GM23248 (cell line): ENCODE data around the gene ARHGEF10L. TPM values are rescaled to one million over a fixed set of nuclear protein-coding genes. Genes with fewer than 3 reads are reported as not detected.
A peak's percentile ranks its signal among the peaks of the same experiment; 100 is the strongest.

Experiments
- DNase-seq: peaks from one replicate; pipeline ENCODE4 v3.0.0-alpha.2; 2015
- H2AFZ ChIP-seq: fragments of 200-600 bp; sonication (generic); 2 replicates; pipeline ENCODE4 v1.6.1; 2016; ENCODE audit warnings: antibody characterized with exemption
- H3F3A ChIP-seq: fragments of 200-600 bp; sonication (generic); 2 replicates; pipeline ENCODE4 v1.6.1; 2016; ENCODE audit warnings: mild to moderate bottlenecking, antibody characterized with exemption, mixed run types; ENCODE audit not compliant: insufficient read depth
- H3K27ac ChIP-seq: fragments of 200-600 bp; sonication (generic); 2 replicates; pipeline ENCODE4 v1.5.1; 2016; ENCODE audit warnings: mild to moderate bottlenecking
- H3K27me3 ChIP-seq: fragments of 200-600 bp; sonication (generic); replicated peaks from 2 replicates; pipeline ENCODE4 v1.6.1; 2016; ENCODE audit warnings: mild to moderate bottlenecking; ENCODE audit not compliant: insufficient read depth
- H3K36me3 ChIP-seq: fragments of 200-600 bp; sonication (generic); 2 replicates; pipeline ENCODE4 v1.6.1; 2016; ENCODE audit warnings: low read depth, mild to moderate bottlenecking
- H3K4me1 ChIP-seq: fragments of 200-600 bp; sonication (generic); 2 replicates; pipeline ENCODE4 v1.6.1; 2016; ENCODE audit warnings: mild to moderate bottlenecking; ENCODE audit not compliant: insufficient read depth
- H3K4me2 ChIP-seq: fragments of 200-600 bp; sonication (generic); one replicate; pipeline ENCODE4 v1.6.1; 2016; ENCODE audit warnings: mild to moderate bottlenecking; ENCODE audit not compliant: unreplicated experiment
- H3K4me3 ChIP-seq: fragments of 200-600 bp; sonication (generic); 2 replicates; pipeline ENCODE4 v1.5.1; 2016; ENCODE audit warnings: mild to moderate bottlenecking
- H3K79me2 ChIP-seq: fragments of 200-600 bp; sonication (generic); 2 replicates; pipeline ENCODE4 v1.6.1; 2016; ENCODE audit warnings: mild to moderate bottlenecking; ENCODE audit not compliant: insufficient read depth
- H3K9ac ChIP-seq: fragments of 200-600 bp; sonication (generic); 2 replicates; pipeline ENCODE4 v1.6.1; 2016; ENCODE audit warnings: mild to moderate bottlenecking
- H3K9me2 ChIP-seq: fragments of 200-600 bp; sonication (generic); 2 replicates; pipeline ENCODE4 v1.6.1; 2016; ENCODE audit warnings: mixed run types, mild to moderate bottlenecking, moderate library complexity; ENCODE audit not compliant: insufficient read depth
- H3K9me3 ChIP-seq: fragments of 200-600 bp; sonication (generic); one replicate; pipeline ENCODE4 v1.6.1; 2017; ENCODE audit warnings: low read depth
- H4K20me1 ChIP-seq: fragments of 200-600 bp; sonication (generic); 2 replicates; pipeline ENCODE4 v1.6.0; 2016; ENCODE audit not compliant: insufficient read depth
- EZH2 ChIP-seq: fragments of 200-600 bp; sonication (generic); IDR thresholded peaks from 2 replicates; pipeline ENCODE4 v1.6.1; 2018; ENCODE audit warnings: antibody characterized with exemption, mild to moderate bottlenecking; ENCODE audit not compliant: insufficient read depth, poor library complexity, severe bottlenecking
- EZH2phosphoT487 ChIP-seq: fragments of 200-600 bp; sonication (generic); IDR thresholded peaks from 2 replicates; pipeline ENCODE4 v1.6.1; 2018; ENCODE audit warnings: antibody characterized with exemption, moderate library complexity, mild to moderate bottlenecking, low read depth; ENCODE audit not compliant: insufficient read depth
- WGBS, 2 experiments: methylation state at CpG; one replicate each; pipeline ENCODE4 v1.1.6; 2015 to 2017; ENCODE audit warnings: low lambda C conversion rate in 2 of 2, low coverage in 1 of 2; ENCODE audit errors: missing lambda C conversion rate in 2 of 2; 5-methylcytosine and 5-hydroxymethylcytosine counted together
- in situ Hi-C: fragments of 300-500 bp; cut with MboI; formaldehyde crosslinking; loops from 2 replicates; pipeline ENCODE4 v1.15.0; 2020
- polyA plus RNA-seq: library from polyadenylated mRNA; unstranded; fragments of >200 nt; fragmentation: Nextera tagmentation; extraction: Ambion mirVana; gene quantifications from 2 replicates; pipeline ENCODE4 v1.2.1, GENCODE V29; 2016
- total RNA-seq: library from RNA; depleted of rRNA; stranded (reverse); fragments of >200 nt; shearing (Covaris generic); gene quantifications from 2 replicates; pipeline ENCODE4 v1.2.3, GENCODE V29; 2014

ARHGEF10L gene
- total and polyA plus RNA-seq, 2 experiments from 2014 or later: 6.0 to 19.3 TPM

GRCh38 chr1:17717594-17718535 is 178.4 kb downstream of the ARHGEF10L start:
- Histone ChIP-seq H3K9me2 (no peaks in the 10 kb centered on the region), H3K79me2 (no peaks in the 10 kb centered on the region), H3F3A (no peaks in the 10 kb centered on the region), H3K9me3 (no peaks in the 10 kb centered on the region), H3K4me2 (no peak overlapping the region), H3K27me3 (no peaks in the 10 kb centered on the region), H3K9ac (no peak overlapping the region), H3K36me3 (no peaks in the 10 kb centered on the region), H2AFZ (no peak overlapping the region), H4K20me1 (no peaks in the 10 kb centered on the region), H3K4me1 (no peaks in the 10 kb centered on the region), H3K27ac (no peak overlapping the region), H3K4me3 (no peak overlapping the region)
- in situ Hi-C loops: no loop called here
- WGBS, 2 experiments: 59 to 64% methylated on average over 25 of the region's 25 CpGs
- DNase-seq: no peak
- no peak for TF ChIP-seq EZH2phosphoT487
- no peak for TF ChIP-seq EZH2

- WGBS, 2 experiments: 82 to 84% methylated on average over 5 of the region's 5 CpGs
- no peaks in the 10 kb centered on the region for H3K36me3 ChIP-seq
- H3K9ac ChIP-seq: no peak overlapping the region
- no peak overlapping the region for H3K4me2 ChIP-seq
- H3K79me2 ChIP-seq: no peaks in the 10 kb centered on the region
- H4K20me1 ChIP-seq: no peaks in the 10 kb centered on the region
- H2AFZ ChIP-seq: no peak overlapping the region
- H3K27me3 ChIP-seq: no peaks in the 10 kb centered on the region
- in situ Hi-C loops: no loop called here
- H3K4me3 ChIP-seq: no peak overlapping the region
- H3F3A ChIP-seq: no peaks in the 10 kb centered on the region
- no peak overlapping the region for H3K27ac ChIP-seq
- H3K9me3 ChIP-seq: no peaks in the 10 kb centered on the region
- no peaks in the 10 kb centered on the region for H3K9me2 ChIP-seq
- TF ChIP-seq EZH2phosphoT487: no peak
- peak; percentile 45 for DNase-seq
- no peaks in the 10 kb centered on the region for H3K4me1 ChIP-seq
These were observed 180.4 kb downstream of the ARHGEF10L start for GRCh38 chr1:17719874-17720273.

DNA sequence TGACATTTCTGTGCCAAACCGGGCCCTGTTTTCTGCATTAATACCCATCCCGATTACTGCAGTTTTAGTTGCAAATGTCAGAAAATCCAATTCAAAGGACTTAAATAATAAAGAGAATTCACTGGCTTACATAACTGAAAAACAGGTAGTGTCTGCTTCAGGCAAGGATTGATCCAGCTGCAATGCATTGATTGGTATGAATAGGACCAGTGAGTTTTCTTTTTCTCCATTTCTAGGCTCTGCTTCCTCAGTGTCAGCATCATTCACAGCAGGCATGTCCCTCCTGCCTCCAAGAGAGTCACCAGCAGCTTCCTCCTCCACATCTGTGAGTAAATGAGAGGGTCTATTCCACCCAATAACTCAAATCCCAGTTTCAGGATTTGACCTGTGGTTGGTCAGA is 181.9 kb downstream of the ARHGEF10L start:
- H3K79me2 ChIP-seq: no peaks in the 10 kb centered on the region
- no peak for DNase-seq
- H3K4me1 ChIP-seq: no peaks in the 10 kb centered on the region
- H4K20me1 ChIP-seq: no peaks in the 10 kb centered on the region
- no peaks in the 10 kb centered on the region for H3K36me3 ChIP-seq
- H3K4me2 ChIP-seq: no peak overlapping the region
- TF ChIP-seq EZH2: no peak
- TF ChIP-seq EZH2phosphoT487: no peak
- H2AFZ ChIP-seq: no peak overlapping the region
- in situ Hi-C loops: no loop called here
- H3K9ac ChIP-seq: no peak overlapping the region
- H3K4me3 ChIP-seq: no peak overlapping the region
- no peaks in the 10 kb centered on the region for H3K27me3 ChIP-seq
- WGBS, 2 experiments: 93 to 94% methylated on average over 2 of the region's 2 CpGs
- no peak overlapping the region for H3K27ac ChIP-seq
- H3K9me2 ChIP-seq: no peaks in the 10 kb centered on the region
- no peaks in the 10 kb centered on the region for H3F3A ChIP-seq
- H3K9me3 ChIP-seq: no peaks in the 10 kb centered on the region

DNA sequence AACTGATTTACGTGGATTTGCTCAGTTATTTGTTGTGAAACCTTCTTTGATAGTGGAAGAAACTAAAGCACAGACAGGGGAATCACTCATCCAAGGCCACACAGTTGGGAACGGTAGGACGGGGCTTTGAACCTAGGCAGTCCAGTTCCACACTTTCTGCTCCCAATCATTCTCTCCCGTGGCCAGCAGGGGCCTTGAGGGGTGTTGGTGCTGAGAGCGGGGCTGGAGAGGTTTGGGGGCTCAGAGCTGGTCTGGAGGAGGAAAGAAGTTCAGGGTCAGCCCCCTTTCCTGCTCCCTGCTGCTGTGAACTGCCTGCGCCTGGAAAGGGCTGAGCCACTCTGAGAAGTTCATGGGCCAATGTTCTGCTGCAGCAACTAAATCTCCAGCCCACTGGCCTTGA is 184.2 kb downstream of the ARHGEF10L start:
- Histone ChIP-seq H4K20me1 (no peaks in the 10 kb centered on the region), H3K4me1 (no peaks in the 10 kb centered on the region), H3K79me2 (no peaks in the 10 kb centered on the region), H3K9ac (no peak overlapping the region), H3K9me2 (no peaks in the 10 kb centered on the region), H3F3A (no peaks in the 10 kb centered on the region), H3K9me3 (no peaks in the 10 kb centered on the region), H3K27me3 (no peaks in the 10 kb centered on the region), H2AFZ (no peak overlapping the region), H3K4me3 (no peak overlapping the region), H3K36me3 (no peaks in the 10 kb centered on the region), H3K4me2 (no peak overlapping the region), H3K27ac (no peak overlapping the region)
- in situ Hi-C loops: no loop called here
- no peak for TF ChIP-seq EZH2
- no peak for TF ChIP-seq EZH2phosphoT487
- no peak for DNase-seq
- 47 to 51% methylated on average over 6 of the region's 6 CpGs for WGBS, 2 experiments
